Fibroblast of the aortic adventitia (primary cell): Measurements from ENCODE around the gene ZNF627. TPM values are rescaled to one million over a fixed set of nuclear protein-coding genes. Genes with fewer than 3 reads are reported as not detected.
"Not testable (repeated sequence)": the region's sequence is repeated elsewhere in the genome, so short reads cannot be mapped to it uniquely, and the experiment has no call there.

Experiments used
- DNase-seq: peaks from one replicate; pipeline ENCODE4 v3.0.0-alpha.2; 2010; ENCODE audit warnings: low read depth
- H3K4me3 ChIP-seq: 2 replicates; pipeline ENCODE4 v1.5.1; 2011; ENCODE audit warnings: low read depth, mild to moderate bottlenecking, control low read depth, low read length, moderate library complexity
- total RNA-seq: library from RNA; depleted of rRNA; stranded (reverse); fragments of >200 nt; gene quantifications from 2 replicates; pipeline ENCODE4 v1.2.3, GENCODE V29; 2012; ENCODE audit warnings: low replicate concordance
- TF ChIP-seq, protein P1 (sequence below): IDR thresholded peaks from 2 replicates; pipeline ENCODE4 v1.5.1; 2011; ENCODE audit warnings: mild to moderate bottlenecking, low read length, control low read depth, inconsistent platforms; ENCODE audit not compliant: insufficient read depth

Gene ZNF627
- total RNA-seq, 1 donor, result 11.7 TPM

DNA sequence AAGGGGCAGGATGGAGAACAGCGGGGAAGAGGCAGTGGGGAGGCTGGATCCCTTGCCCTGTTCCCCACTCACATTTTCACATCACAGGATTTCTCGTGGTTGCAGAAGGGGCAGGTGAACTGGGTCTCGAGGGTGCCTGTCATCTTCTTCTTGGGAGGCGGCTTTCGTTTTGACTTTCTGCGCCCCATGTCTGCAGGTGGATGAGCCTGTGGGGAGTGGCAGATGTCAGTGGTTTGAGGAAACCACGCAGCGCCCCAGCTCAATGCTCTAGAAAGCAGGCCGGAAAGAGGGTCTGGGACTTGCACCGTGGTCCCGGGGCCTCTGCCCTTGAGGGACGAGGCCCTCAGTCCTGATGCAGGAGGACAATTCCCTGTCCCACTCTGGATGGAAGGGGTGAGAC lies 43.1 kb upstream of the ZNF627 start:
- no peak for DNase-seq
- no peak overlapping the region for H3K4me3 ChIP-seq
- TF ChIP-seq, protein P1, sequence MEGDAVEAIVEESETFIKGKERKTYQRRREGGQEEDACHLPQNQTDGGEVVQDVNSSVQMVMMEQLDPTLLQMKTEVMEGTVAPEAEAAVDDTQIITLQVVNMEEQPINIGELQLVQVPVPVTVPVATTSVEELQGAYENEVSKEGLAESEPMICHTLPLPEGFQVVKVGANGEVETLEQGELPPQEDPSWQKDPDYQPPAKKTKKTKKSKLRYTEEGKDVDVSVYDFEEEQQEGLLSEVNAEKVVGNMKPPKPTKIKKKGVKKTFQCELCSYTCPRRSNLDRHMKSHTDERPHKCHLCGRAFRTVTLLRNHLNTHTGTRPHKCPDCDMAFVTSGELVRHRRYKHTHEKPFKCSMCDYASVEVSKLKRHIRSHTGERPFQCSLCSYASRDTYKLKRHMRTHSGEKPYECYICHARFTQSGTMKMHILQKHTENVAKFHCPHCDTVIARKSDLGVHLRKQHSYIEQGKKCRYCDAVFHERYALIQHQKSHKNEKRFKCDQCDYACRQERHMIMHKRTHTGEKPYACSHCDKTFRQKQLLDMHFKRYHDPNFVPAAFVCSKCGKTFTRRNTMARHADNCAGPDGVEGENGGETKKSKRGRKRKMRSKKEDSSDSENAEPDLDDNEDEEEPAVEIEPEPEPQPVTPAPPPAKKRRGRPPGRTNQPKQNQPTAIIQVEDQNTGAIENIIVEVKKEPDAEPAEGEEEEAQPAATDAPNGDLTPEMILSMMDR, result no peak

DNA sequence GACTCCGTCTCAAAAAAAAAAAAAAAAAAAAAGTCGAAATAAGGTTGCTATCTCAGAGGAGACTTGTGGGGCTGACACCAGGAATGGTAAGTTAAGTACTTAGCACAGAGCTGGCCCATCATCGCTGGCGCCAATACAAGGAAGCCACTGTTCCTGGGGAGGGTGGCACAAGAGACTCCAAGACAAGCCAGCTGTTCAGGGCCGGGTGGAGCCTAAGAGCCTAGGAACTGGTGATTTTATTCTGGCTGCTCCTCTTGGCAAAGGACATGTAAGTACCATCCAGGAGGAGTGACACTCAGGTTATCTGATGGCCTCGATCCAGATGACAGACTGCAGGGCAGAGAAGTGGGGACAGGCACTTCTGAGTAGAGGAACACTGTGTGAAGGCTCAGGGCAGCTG lies 42.0 kb upstream of the ZNF627 start:
- no peak overlapping the region for H3K4me3 ChIP-seq
- DNase-seq, result no peak
- TF ChIP-seq, protein P1, result no peak

DNA sequence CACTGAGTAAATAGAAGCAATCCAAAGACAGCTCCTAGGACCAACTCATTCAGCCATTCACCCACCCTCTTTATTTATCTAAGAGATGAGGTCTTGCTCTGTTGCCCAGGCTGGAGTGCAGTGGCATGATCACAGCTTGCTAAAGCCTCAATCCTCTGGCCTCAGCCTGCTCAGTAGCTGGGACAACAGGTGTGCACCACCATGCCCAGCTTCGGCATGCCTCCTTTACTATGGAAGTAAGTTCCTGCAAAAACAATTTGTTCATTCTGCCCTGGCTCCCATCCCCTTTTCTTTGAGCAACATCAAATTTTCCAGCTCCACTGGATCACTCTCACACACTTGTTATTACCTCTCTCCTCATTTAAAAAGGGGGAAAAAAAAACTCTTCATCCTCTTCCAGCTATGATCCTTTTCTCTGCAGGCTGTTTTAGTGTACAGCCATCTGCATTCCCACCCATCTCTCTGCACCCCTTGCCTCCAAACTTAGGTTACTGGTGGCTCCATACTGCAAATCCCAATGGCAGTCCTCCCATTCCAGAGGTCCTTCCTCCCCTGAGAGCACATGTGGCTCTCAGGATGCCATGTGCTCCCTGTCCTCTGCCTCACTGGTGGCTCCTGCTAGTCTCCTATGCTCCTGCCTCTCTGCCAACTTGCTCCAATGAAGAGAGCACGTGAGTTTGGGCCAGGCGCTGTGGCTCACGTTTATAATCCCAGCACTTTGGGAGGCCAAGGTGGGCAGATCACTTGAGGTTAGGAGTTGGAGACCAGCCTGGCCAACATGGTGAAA lies 40.5 kb upstream of the ZNF627 start:
- TF ChIP-seq, protein P1, result no peak
- no peak overlapping the region for H3K4me3 ChIP-seq
- DNase-seq, result no peak

DNA sequence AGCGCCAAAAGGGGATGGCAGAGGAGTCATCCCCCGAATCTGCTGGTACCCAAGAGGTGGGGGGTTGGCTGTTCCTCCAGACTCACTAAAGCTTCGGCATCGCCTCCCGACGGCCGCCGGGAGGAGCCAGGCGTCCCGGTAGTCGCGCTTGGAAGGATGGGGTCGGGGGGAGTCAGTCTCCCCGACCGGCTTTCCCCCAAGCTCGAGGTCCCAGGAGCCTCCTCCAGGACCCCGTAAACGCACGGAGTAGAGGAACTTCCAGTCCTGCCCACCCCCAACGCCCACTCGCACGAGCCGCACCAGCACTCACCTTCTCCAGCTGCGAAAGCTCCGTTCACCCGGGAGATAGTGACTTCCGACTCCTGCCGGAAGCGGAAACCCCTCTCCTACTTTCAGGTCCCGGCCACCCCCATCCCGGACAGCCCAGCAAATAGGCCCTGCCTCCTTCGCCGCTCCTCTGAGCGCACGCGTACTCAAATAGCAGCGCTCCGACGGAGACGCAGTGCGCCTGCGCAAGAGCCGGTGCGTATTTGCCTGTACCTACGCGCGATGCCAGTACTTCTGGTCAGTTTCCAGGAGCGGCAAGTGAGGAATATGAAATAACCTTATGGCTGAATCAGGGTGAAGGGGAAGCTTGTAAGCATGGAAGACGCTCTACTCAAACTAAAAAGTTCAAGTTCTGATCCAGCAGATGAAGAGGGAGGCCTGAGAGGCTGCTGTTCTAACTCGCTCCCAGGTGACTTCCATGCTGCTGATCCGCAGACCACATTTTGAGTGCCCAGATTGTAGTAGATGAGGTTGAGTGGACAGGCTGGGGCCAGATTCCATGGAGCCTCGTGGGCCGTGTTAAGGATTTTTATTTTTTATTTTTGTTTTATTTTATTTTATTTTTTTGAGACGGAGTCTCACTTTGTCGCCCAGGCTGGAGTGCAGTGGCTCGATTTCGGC lies 38.1 kb upstream of the ZNF627 start, which contains the start of gene ELOF1:
TSS of gene ELOF1 (minus strand) at position 350 of the 948 bp plus-strand sequence. CDS start 4,883 bp downstream, outside the sequence.
- H3K4me3 ChIP-seq, result peak within 1 kb of the TSS; percentile 97
- peak; percentile 98 for DNase-seq
- TF ChIP-seq, protein P1, result peak; percentile 35

DNA sequence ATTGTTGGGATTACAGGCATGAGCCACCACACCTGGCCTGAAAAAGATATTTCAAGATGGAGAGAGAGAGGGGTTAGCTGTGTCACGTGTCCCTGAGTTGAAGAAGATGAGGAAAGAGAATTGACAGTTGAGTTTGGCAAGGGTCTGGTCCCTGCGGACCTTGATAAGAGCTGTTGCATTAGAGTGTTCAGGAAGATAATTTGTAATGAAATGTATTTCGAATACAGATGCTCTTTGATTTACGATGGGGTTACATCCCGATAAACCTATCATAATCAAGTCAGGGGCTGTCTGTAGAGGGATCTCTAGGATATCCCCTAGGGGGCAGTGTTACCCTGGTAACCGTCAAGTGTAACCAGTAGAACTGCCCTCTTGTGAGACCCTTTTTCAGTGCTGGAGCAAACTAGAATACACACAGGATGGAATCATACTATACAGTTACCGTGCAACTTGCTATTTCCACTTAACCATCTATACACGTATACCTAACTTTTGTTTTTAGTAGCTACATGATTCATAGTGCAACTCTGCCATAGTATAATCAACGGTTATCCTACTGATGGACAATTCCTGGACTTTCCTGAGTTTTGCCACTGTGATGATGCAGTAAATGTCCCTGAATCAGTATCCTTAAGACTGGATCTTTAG lies 36.8 kb upstream of the ZNF627 start:
- TF ChIP-seq, protein P1, result peak; percentile 61
- peak; percentile 79 for DNase-seq
- no peak overlapping the region for H3K4me3 ChIP-seq

DNA sequence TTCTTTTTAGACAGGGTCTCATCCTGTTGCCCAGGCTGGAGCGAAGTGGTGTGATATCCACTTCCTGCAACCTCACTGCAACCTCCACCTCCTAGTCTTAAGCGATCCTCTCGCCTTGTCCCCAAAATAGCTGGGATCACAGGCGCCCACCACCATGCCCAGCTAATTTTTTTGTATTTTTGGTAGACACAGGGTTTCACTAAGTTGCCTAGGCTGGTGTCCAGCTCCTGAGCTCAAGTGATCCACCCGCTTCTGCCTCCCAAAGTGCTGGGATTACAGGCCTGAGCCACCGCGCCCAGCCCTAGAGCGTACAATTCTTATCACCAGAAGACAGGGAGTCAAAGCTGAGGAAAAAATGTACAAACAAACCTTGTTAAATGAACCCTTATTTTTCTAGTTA lies 33.8 kb upstream of the ZNF627 start:
- TF ChIP-seq, protein P1, result no peak
- DNase-seq, result no peak
- no peak overlapping the region for H3K4me3 ChIP-seq

DNA sequence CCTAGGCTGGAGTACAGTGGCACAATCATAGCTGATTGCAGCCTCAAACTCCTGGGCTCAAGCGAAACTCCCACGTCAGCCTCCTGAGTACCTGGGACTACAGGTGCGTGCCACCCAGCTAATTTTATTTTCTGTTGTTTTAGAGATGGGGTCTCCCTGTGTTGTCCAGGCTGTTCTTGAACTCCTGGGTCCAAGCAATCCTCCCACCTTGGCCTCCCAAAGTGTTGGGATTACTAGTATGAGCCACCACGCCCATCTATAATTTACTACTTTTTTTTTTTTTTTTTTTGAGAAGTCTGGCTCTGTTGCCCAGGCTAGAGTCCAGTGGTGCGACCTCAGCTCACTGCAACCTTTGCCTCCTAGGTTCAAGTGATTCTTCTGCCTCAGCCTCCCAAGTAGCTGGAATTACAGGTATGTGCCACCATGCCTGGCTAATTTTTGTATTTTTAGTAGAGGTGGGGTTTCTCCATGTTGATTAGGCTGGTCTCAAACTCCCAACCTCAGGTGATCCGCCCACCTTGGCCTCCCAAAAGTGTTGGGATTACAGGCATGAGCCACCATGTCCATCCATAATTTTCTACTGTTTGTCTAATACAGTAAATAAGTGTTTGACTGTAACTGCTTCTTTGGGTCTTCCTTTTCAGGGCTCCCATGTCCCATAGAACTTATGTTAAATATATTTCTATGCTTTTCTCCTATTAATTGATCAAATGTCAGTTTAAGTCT lies 33.0 kb upstream of the ZNF627 start:
- not testable (repeated sequence) for H3K4me3 ChIP-seq, DNase-seq

DNA sequence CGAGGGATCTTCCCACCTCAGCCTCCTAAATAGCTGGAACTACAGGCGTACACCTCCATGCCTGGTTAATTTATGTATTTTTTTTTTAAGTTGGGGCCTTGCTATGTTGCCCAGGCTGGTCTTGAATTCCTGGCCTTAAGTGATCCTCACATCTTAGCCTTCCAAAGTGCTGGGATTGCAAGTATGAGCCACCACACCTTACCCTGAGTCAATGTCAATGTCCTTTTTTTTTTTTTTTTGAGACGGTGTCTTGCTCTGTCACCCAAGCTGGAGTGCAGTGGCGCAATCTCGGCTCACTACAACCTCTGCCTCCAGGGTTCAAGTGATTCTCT lies 31.7 kb upstream of the ZNF627 start:
- not testable (repeated sequence) for DNase-seq, H3K4me3 ChIP-seq
